ENCODE measurements around the gene OR52N2. TPM values are rescaled to one million over a fixed set of nuclear protein-coding genes. Genes with fewer than 3 reads are reported as not detected.
A peak's percentile ranks its signal among the peaks of the same experiment; 100 is the strongest.

The OR52N2 gene
- total RNA-seq, 2 donors from 2014 or later, result not detected

GRCh38 chr11:5815534-5815933, 6.8 kb downstream of the OR52N2 start:
- Mint-ChIP-seq H3K4me1 (no peaks in the 10 kb centered on the region), H3K36me3 (ENCODE audit: low read depth) (no peaks in the 10 kb centered on the region), H3K27me3 (ENCODE audit: insufficient read depth) (no peaks in the 10 kb centered on the region), H3K9me3 (no peaks in the 10 kb centered on the region), H3K27ac (no peak overlapping the region), H3K4me3 (no peak overlapping the region)
- Histone ChIP-seq H3K4me1 (ENCODE audit: control insufficient read depth, insufficient read depth, low read length) (no peaks in the 10 kb centered on the region), H3K27ac (ENCODE audit: low read depth, low read length) (no peak overlapping the region), H3K27me3 (ENCODE audit: control insufficient read depth, insufficient read depth, low read length, poor library complexity, severe bottlenecking) (no peaks in the 10 kb centered on the region), H3K9ac (ENCODE audit: extremely low read depth, low read length, poor library complexity, severe bottlenecking) (no peak overlapping the region), H3K36me3 (ENCODE audit: control insufficient read depth, insufficient read depth, low read length) (no peaks in the 10 kb centered on the region), H3K4me3 (ENCODE audit: low read length) (no peak overlapping the region), H3K9me3 (ENCODE audit: control insufficient read depth, low read length) (no peaks in the 10 kb centered on the region)
- WGBS, 2 experiments (ENCODE audit: insufficient coverage in 1 of 2, insufficient read length in 1 of 2), result 87 to 100% methylated on average over 1 to 3 of the region's 4 CpGs
- no peak for DNase-seq
- no peak for TF ChIP-seq CTCF (conservative IDR thresholded peaks at IDR 0.05)

- no peak for DNase-seq
- 91% methylated on average over 1 of the region's 1 CpG; no CpG with 5 or more reads in 1 of the 2 experiments for WGBS, 2 experiments (ENCODE audit: insufficient coverage in 1 of 2, insufficient read length in 1 of 2)
- no peaks in the 10 kb centered on the region for H3K36me3 Mint-ChIP-seq (ENCODE audit: low read depth)
- Histone ChIP-seq H3K4me1 (ENCODE audit: control insufficient read depth, insufficient read depth, low read length) (no peaks in the 10 kb centered on the region), H3K36me3 (ENCODE audit: control insufficient read depth, insufficient read depth, low read length) (no peaks in the 10 kb centered on the region), H3K27me3 (ENCODE audit: control insufficient read depth, insufficient read depth, low read length, poor library complexity, severe bottlenecking) (no peaks in the 10 kb centered on the region), H3K27ac (ENCODE audit: low read depth, low read length) (no peak overlapping the region), H3K9me3 (ENCODE audit: control insufficient read depth, low read length) (no peaks in the 10 kb centered on the region), H3K4me3 (ENCODE audit: low read length) (no peak overlapping the region), H3K9ac (ENCODE audit: extremely low read depth, low read length, poor library complexity, severe bottlenecking) (no peak overlapping the region)
- no peak for TF ChIP-seq CTCF (conservative IDR thresholded peaks at IDR 0.05)
- no peaks in the 10 kb centered on the region for H3K27me3 Mint-ChIP-seq (ENCODE audit: insufficient read depth)
- no peaks in the 10 kb centered on the region for H3K9me3 Mint-ChIP-seq
- H3K27ac Mint-ChIP-seq, result no peak overlapping the region
- H3K4me3 Mint-ChIP-seq, result no peak overlapping the region
- H3K4me1 Mint-ChIP-seq, result no peaks in the 10 kb centered on the region
These were observed 9.6 kb downstream of the OR52N2 start for GRCh38 chr11:5818245-5818886.

GRCh38 chr11:5831196-5831829, 22.6 kb downstream of the OR52N2 start:
- H3K4me1 Mint-ChIP-seq, result peaks cover 2% of the 10 kb centered on the region
- no peak overlapping the region for H3K4me3 Mint-ChIP-seq
- Histone ChIP-seq H3K36me3 (ENCODE audit: control insufficient read depth, insufficient read depth, low read length) (no peaks in the 10 kb centered on the region), H3K4me1 (ENCODE audit: control insufficient read depth, insufficient read depth, low read length) (no peaks in the 10 kb centered on the region), H3K27me3 (ENCODE audit: control insufficient read depth, insufficient read depth, low read length, poor library complexity, severe bottlenecking) (no peaks in the 10 kb centered on the region), H3K9ac (ENCODE audit: extremely low read depth, low read length, poor library complexity, severe bottlenecking) (no peak overlapping the region), H3K27ac (ENCODE audit: low read depth, low read length) (no peak overlapping the region), H3K9me3 (ENCODE audit: control insufficient read depth, low read length) (no peaks in the 10 kb centered on the region), H3K4me3 (ENCODE audit: low read length) (no peak overlapping the region)
- no peak for TF ChIP-seq CTCF (conservative IDR thresholded peaks at IDR 0.05)
- WGBS, 2 experiments (ENCODE audit: insufficient coverage in 1 of 2, insufficient read length in 1 of 2), result 56 to 69% methylated on average over 4 to 6 of the region's 6 CpGs
- H3K27me3 Mint-ChIP-seq (ENCODE audit: insufficient read depth), result no peaks in the 10 kb centered on the region
- H3K9me3 Mint-ChIP-seq, result peaks cover 7% of the 10 kb centered on the region
- H3K27ac Mint-ChIP-seq, result no peak overlapping the region
- H3K36me3 Mint-ChIP-seq (ENCODE audit: low read depth), result no peaks in the 10 kb centered on the region
- peak; percentile 65 for DNase-seq
